ENCODE data around the gene KAZALD1. TPM values are rescaled to one million over a fixed set of nuclear protein-coding genes. Genes with fewer than 3 reads are reported as not detected.
A peak's percentile ranks its signal among the peaks of the same experiment; 100 is the strongest.

Gene KAZALD1
- total and polyA plus RNA-seq, 4 donors, result 4.1 to 12.1 (median 7.4) TPM

DNA sequence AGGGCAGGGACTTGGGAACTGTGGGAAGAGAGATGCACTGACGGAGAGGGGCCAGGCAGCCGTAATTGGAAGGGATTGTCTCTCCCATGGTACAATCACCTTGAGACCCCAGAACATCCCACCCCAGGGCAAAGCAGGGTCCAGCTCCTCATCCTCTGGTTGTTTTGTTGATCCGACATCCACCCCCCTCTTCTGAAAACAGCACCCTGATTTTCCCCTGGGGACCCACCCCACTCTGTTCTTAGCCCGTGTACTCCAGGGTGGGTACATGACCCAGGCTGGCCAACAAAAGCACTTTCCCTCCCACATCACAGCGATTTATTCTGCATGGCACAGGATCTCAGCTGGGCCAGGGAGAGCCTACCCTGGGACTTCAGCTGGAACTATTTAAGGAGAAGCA, 45.0 kb upstream of the KAZALD1 start:
- 72 to 87% methylated on average over 5 of the region's 5 CpGs for WGBS, 2 donors
- Histone ChIP-seq H3K27me3 (ENCODE audit: control insufficient read depth in 3 of 3, insufficient read depth in 3 of 3, low read length in 2 of 3) (peaks cover 2 to 14% (median 7%) of the 10 kb centered on the region in 3 donors), H3K9me3 (ENCODE audit: control insufficient read depth in 4 of 4, insufficient read depth in 3 of 4, low read length in 3 of 4) (no peaks in the 10 kb centered on the region), H3K4me1 (ENCODE audit: control insufficient read depth in 5 of 5, insufficient read depth in 5 of 5, low read length in 5 of 5) (peaks cover 0 to 16% (median 9%) of the 10 kb centered on the region in 5 donors), H3K4me3 (no peak overlapping the region), H3K9ac (ENCODE audit: insufficient read depth in 1 of 2, low read length in 2 of 2) (no peak overlapping the region), H3K36me3 (ENCODE audit: control insufficient read depth in 4 of 4, insufficient read depth in 4 of 4, low read length in 4 of 4) (no peaks in the 10 kb centered on the region), H3K27ac (ENCODE audit: low read depth in 1 of 2, low read length in 1 of 2) (no peak overlapping the region)
- no peak for ATAC-seq (ENCODE audit: insufficient read depth, low FRiP score)
- DNase-seq, result no peak
- TF ChIP-seq, protein P1, sequence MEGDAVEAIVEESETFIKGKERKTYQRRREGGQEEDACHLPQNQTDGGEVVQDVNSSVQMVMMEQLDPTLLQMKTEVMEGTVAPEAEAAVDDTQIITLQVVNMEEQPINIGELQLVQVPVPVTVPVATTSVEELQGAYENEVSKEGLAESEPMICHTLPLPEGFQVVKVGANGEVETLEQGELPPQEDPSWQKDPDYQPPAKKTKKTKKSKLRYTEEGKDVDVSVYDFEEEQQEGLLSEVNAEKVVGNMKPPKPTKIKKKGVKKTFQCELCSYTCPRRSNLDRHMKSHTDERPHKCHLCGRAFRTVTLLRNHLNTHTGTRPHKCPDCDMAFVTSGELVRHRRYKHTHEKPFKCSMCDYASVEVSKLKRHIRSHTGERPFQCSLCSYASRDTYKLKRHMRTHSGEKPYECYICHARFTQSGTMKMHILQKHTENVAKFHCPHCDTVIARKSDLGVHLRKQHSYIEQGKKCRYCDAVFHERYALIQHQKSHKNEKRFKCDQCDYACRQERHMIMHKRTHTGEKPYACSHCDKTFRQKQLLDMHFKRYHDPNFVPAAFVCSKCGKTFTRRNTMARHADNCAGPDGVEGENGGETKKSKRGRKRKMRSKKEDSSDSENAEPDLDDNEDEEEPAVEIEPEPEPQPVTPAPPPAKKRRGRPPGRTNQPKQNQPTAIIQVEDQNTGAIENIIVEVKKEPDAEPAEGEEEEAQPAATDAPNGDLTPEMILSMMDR (IDR thresholded peaks at IDR 0.05; ENCODE audit: control extremely low read depth, extremely low read depth), result no peak

DNA sequence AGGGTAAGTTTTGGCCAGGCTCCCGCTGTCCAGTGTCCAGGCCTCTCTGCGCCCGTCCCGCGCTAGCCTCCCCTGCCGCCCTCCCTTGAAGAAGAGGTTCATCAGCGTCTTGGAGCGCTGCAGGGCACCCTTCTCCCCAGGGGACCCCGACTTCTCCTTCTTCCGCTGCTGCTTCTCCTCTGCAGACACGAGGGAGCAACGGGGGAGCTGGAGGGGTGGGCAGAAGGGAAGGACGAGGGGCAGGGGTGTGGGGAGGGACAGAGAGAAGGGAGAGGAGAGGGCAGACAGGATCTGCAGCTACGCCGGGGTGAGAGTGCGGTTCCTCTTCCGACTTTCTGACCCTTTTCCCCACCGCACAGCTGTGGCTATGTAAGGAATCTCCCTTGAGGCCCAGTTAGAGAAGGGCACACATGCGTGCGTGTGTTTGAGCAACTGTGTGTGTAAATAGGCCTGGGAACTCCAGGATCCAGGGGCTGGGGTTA, 43.6 kb upstream of the KAZALD1 start:
- 30 to 51% methylated on average over 20 of the region's 20 CpGs for WGBS, 2 donors
- H3K9ac ChIP-seq (ENCODE audit: insufficient read depth in 1 of 2, low read length in 2 of 2), result no peak overlapping the region
- peaks cover 2 to 14% (median 7%) of the 10 kb centered on the region in 3 donors for H3K27me3 ChIP-seq (ENCODE audit: control insufficient read depth in 3 of 3, insufficient read depth in 3 of 3, low read length in 2 of 3)
- no peak overlapping the region for H3K27ac ChIP-seq (ENCODE audit: low read depth in 1 of 2, low read length in 1 of 2)
- no peak overlapping the region for H3K4me3 ChIP-seq
- ATAC-seq (ENCODE audit: insufficient read depth, low FRiP score) (no peak), DNase-seq (peak; percentile 33 to 38 (median 35))
- no peaks in the 10 kb centered on the region for H3K9me3 ChIP-seq (ENCODE audit: control insufficient read depth in 4 of 4, insufficient read depth in 3 of 4, low read length in 3 of 4)
- H3K36me3 ChIP-seq (ENCODE audit: control insufficient read depth in 4 of 4, insufficient read depth in 4 of 4, low read length in 4 of 4), result no peaks in the 10 kb centered on the region
- TF ChIP-seq, protein P1 (IDR thresholded peaks at IDR 0.05; ENCODE audit: control extremely low read depth, extremely low read depth), result no peak
- H3K4me1 ChIP-seq (ENCODE audit: control insufficient read depth in 5 of 5, insufficient read depth in 5 of 5, low read length in 5 of 5), result peaks cover 0 to 10% (median under 1%) of the 10 kb centered on the region in 5 donors

DNA sequence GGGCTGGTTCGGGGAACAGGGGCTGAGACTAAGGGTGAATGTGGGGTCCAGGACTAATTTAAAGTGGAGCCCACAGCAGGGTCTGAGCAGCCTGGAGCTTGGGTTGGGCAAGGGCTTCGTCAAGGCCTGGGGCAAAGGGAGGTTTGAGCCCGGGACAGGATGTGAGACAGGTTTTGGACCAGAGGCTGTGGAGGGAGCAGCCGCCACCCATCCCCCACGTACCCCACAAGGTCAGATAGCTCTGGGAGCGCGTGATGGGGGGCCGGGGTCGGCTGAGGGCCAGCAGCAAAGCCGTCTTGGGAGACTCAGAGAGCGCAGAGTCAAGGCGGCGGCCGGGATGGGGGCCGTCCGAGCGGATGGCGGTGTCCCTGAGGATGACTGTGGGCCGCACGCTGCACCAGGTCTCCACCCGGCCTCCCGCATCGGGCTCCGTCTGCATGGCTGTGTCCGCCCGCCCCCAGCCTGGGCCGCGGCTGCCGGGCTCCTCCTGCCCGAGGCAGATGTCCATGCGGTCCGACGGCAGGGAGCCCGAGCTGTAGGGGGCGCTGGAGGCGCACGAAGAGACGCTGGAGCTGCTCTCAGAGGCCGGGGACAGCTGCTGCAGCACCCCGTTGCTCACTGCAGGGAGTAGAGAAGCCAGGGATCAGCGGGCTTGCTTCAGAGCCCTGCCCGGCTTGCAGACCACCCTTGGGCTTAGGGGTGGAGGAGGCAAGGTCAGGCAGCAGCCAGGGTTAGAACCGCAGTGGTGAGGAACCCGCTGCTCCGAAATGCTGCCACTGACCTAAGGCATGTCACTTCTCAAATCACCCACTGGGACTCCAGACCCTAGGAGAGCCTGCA, 43.0 kb upstream of the KAZALD1 start:
- Histone ChIP-seq H3K4me3 (no peak overlapping the region), H3K27ac (ENCODE audit: low read depth in 1 of 2, low read length in 1 of 2) (peak overlapping the region in 1 of 2 donors; percentile 5), H3K9me3 (ENCODE audit: control insufficient read depth in 4 of 4, insufficient read depth in 3 of 4, low read length in 3 of 4) (no peaks in the 10 kb centered on the region), H3K36me3 (ENCODE audit: control insufficient read depth in 4 of 4, insufficient read depth in 4 of 4, low read length in 4 of 4) (no peaks in the 10 kb centered on the region), H3K9ac (ENCODE audit: insufficient read depth in 1 of 2, low read length in 2 of 2) (no peak overlapping the region), H3K4me1 (ENCODE audit: control insufficient read depth in 5 of 5, insufficient read depth in 5 of 5, low read length in 5 of 5) (peaks cover 0 to 10% (median 0%) of the 10 kb centered on the region in 5 donors), H3K27me3 (ENCODE audit: control insufficient read depth in 3 of 3, insufficient read depth in 3 of 3, low read length in 2 of 3) (peaks cover 2 to 14% (median 7%) of the 10 kb centered on the region in 3 donors)
- TF ChIP-seq, protein P1 (IDR thresholded peaks at IDR 0.05; ENCODE audit: control extremely low read depth, extremely low read depth), result peak; percentile 44
- peak; percentile 67 to 79 (median 72) for DNase-seq
- 21 to 24% methylated on average over 44 to 45 of the region's 45 CpGs for WGBS, 2 donors
- ATAC-seq (ENCODE audit: insufficient read depth, low FRiP score), result peak; percentile 71
